KG1 (cell line): ENCODE data around the gene TSHZ2.
"Not testable (repeated sequence)": the region's sequence is repeated elsewhere in the genome, so short reads cannot be mapped to it uniquely, and the experiment has no call there.

ENCODE experiments used
- DNase-seq: peaks from one replicate; lab custom pipeline; 2025; lab: John Stamatoyannopoulos, UW

The TSHZ2 gene

DNA sequence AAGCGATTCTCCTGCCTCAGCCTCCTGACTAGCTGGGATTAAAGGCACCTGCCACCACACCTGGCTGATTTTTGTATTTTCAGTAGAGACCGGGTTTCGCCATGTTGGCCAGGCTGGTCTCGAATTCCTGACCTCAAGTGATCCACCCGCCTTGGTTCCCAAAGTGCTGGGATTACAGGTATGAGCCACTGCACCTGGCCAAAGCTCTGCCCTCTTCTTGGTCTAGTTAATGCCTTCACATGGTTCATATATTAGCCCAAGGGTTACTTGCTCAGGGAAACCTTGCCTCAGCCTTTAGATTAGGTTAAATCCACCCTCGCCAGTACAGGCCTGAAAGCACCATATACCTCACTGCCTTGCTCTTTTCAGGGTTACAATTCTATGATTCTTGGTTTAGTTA lies 26.1 kb downstream of the TSHZ2 start:
- DNase-seq: no peak

- no peak for DNase-seq
Measured at GRCh38 chr20:52999040-52999439, 26.9 kb downstream of the TSHZ2 start.

DNA sequence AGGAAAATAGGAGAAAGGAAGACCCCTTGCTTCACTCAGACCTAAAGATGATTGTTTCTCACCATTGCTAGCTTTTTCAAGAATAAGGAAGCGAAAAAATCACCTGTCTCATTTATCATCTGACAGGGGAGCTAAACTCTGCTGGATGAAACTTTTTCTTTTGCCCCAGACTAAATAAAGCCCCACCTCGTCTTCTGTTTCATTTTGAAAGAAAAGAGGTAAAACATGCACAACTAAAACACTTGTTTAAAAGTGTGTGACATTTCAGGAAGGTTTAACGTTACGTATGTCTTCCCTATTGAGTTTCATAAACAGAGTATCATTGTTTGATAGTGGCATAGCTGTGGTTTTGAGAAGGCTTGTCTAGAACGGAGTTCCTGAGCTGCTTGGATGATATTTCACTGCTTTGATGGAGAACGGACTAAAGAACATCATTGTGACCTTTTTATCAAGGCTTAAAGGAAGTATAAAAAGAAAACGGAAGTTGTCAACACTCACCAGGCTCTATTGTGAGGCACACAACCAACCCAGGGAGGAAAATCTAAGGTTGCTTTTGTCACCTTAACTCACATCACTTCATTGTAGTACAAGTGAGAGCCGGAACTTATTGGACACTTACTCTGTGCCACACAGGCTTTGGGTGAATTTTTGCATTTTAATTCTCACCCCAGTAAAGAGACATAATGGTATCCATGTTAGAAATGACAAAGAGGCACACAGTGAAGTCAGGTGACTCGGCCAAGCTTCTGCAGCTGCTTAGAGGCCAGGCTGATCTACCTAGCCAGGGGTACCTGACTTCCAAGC lies 29.5 kb downstream of the TSHZ2 start:
- DNase-seq: no peak

DNA sequence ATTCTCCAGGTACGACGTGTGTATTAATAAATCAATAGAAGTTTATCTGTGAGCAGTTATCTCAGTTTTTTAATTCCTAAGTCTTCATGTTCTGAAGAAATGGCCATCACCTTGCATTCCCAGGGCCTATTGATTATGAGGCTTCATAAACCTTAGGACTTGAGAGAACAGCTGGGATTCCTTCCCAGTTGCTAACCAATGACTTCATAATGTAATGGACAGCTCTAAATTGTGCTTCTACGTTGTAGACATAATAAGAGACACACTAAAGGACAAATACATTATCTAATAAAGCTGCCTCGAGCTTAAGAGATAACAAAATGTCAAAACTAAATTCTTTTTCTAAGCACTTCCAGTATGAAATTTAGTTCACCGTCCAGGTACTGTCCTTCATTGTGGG lies 30.6 kb downstream of the TSHZ2 start:
- no peak for DNase-seq

DNA sequence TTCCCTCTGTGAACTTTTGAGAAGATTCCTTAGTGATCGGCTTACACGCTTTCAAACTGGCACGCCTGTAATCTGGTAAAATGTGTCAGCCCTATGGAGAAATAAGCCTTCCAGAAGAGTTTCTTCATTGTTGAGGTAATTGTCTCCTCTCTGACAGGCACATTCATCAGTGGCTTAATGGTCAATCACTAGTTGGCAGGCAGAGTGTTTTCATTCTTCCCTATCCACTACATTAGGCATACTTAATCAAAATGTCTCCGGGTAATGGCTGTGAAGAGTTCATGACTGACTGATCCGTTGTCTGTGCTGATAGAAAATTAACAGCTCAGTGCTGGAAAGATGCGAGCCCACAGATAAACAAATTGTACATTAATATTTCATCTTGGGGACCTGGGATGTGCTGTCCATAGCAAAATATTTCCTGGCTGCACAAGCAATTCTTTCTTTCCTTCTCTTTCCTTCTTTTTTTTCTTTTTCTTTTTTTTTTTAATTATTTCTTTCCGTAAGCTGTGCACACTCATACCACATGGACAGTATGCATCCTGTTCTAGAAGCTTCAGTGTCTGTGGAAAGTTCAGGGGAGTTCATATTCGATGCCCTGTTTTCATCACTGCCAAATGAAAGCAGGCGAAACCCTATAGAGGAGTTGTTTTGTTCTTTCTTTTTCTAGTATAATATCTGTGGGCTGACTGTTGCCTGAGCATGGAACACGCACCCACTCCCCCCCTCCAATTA lies 31.4 kb downstream of the TSHZ2 start:
- no peak for DNase-seq

GRCh38 chr20:53004267-53004813 lies 32.2 kb downstream of the TSHZ2 start:
- no peak for DNase-seq

DNA sequence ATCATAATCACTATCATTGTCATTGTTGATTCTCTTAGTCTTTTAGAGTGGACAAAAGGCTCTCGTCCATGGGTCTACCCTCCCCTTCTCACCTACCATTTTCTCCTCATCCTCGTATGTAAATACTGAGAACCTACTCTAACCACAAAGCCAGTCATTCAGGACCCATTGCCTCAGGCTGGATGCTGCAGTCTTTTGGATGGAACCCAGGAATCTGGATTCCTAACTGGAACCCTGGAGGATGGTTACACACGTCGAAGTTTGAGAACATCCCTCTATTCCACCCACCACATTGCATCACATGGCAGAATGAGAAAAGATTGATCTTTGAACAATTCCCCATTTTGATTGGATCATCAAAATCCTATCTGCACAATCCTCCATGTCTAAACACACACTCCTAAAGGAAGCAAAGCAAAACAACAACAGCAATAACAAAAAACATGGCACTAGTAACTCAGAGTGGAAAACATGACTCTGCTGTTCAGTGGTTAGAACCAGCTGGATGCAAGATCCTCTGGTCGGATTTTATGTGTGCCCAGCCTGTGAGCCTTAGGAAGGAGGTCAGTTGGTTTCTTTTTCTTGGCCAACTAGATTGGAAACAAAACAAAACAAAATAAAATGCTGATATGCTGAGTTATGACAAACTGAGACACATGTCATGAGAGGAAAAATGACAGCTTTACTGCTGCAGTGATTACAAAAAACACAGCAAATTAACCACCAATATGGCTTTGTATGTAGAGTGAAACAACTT lies 38.0 kb downstream of the TSHZ2 start:
- no peak for DNase-seq

DNA sequence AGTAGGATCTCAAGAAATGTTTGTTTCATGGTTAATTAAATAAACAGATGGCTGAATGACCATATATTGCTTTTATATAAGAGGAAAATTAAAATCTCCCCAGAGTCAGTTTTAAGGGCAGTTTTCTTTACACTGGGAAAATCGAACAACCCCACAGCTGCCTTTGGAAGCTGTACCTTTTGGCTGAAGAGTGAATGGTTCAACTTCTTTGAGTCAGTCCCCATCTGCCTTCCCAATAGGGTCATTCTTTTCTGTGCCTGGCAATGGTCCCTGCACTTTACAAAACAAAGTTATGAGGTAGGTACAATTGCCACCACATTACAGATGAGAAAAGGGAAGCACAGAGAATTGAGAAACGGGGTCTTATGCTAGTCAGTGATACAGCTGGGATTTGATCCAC lies 39.5 kb downstream of the TSHZ2 start:
- DNase-seq: no peak

- DNase-seq: no peak
Measured at GRCh38 chr20:53013183-53013582, 41.0 kb downstream of the TSHZ2 start.

GRCh38 chr20:53013847-53014246 lies 41.7 kb downstream of the TSHZ2 start:
- DNase-seq: no peak

DNA sequence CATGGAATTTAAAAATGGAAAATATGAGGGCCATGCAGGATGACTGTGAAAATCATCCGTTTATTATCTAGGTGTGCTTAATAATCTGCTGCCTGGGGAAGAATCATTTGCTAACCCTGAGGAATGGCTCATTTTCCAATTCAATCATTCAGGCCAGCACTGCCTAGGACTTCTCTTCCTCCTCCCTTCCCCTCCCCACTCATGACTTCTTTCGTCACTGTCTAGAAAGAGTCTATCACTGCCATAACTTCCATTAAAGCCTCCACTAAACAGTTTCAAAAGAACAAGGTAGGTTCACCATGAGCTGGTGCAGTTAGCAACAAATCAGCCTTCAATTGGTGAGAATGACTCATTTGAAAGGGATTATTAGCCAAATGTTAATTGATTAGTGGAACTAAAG lies 43.9 kb downstream of the TSHZ2 start:
- DNase-seq: no peak

DNA sequence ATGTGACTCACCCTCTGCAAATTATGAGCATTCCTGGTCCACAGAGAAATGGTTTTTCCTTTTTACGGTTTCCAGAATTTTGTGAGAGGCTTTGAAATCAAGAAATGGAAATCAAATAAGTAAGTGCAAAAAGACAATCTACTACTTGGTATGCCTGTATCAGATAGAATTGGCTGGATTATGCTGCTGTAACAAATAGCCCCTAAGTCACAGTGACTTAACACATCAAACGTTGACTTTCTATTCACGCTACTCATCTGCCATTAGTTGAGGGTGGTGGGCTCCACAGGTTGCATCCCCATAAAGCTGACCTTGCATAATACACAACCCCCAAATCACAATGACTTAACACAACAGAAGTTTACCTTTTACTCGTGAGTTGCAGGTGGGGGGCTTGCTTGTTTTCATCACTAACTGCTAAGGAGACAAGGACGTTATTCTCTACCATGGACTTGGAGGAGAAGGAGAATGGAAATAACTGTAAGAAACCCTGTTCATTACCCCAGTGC lies 44.4 kb downstream of the TSHZ2 start:
- no peak for DNase-seq

DNA sequence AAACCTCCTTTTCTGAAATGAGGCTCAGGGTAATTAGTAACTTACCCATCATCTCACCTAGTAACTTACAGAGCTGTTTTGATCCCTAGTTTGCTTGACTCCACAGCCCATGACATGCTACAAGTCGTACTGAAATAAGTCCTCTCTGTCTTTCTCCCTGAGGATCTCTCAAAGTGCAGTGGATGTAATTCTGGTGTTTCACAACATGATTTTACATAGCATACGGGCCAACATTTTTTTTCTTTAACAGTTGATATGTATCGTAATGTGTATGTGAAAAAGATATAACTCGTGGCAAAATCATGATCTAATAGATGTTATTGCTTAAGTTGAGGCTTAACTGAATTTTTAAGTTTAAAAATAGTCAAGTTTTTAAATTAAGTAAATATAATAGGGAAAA lies 45.0 kb downstream of the TSHZ2 start:
- no peak for DNase-seq

DNA sequence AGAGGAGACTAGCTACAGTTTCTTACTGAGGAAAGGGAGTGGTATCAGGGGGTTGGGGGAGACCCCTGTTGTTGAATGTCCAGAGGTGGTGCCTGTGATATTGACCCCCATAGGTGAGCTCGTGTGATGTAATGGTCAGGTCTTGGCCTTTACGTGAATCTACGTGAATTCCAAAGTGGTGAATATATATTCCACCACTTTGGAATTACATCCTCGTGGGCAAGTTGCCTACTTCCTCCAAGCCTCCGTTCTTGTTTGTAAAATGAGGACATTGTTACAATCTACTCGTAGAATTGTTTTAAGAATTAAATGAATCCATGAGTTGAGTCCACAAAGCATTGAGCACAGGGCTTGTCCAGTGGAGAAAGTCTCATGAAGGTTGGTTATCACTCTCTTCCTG lies 47.3 kb downstream of the TSHZ2 start:
- no peak for DNase-seq

DNA sequence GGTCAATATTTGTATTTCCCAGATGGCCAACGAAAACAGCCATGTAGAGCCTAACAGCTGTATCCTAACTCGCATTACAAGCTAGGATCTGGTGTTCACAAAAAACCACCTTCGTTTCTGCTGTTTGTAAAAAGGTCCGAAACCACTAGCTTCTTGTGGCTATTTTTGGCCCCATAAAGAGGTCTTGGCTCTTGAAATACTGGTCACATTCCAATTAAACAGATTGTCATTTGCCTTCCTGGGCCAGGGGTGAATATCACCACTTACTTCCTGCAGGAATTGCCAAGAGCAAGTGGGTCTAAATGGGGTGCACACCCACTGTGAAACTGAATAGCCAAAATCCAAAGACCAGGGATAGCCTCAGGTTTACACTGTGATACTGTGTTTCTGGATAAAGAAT lies 48.2 kb downstream of the TSHZ2 start:
- DNase-seq: no peak

GRCh38 chr20:53020834-53021233 lies 48.7 kb downstream of the TSHZ2 start:
- no peak for DNase-seq

DNA sequence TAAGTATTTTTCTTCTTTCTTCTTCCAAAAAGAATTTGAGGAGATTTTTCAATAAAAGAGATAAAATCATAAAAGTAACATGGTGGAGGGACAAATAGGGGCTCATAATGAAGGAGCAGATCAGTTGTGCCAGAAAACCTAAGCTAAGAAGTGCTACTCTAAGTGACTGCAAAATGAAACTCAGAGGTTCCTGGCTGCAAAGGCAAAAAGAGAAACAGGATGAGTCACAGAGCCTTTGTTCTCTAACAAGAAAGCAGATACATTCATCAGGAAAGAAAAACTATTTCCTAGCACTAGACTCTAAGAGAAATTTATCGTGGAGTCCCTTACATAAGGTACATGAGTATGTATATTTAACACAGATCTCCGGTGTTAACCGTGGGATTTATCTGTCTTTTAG lies 49.8 kb downstream of the TSHZ2 start:
- no peak for DNase-seq

- no peak for DNase-seq
Measured at GRCh38 chr20:53023732-53024520, 51.8 kb downstream of the TSHZ2 start.

- DNase-seq: not testable (repeated sequence)
Measured at GRCh38 chr20:53024653-53025052, 52.5 kb downstream of the TSHZ2 start.

DNA sequence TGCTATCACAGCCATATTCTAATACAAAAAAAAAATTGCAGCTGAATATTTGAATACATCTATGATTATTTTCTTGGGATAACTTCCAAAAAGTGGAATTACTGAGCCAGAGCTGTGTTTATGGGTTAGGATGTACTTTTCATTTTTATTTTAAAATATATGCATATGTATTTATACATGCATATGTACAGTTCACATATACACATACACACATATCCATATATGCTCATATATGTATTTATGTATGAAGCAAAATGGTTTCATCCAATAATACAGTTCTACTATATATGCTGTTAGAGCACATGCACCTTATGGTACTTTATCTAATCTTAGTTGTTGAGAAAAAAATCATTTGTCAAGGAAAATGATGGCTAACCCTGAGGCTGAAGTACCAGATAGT lies 54.9 kb downstream of the TSHZ2 start:
- no peak for DNase-seq

GRCh38 chr20:53028337-53029007 lies 56.3 kb downstream of the TSHZ2 start:
- no peak for DNase-seq
